CD4-positive, alpha-beta T cell treated with Interleukin-2 at 100 ng/mL for 4 hours (primary cell): ENCODE measurements around the gene RIPK4.

Source experiments
- DNase-seq: peaks from one replicate; pipeline ENCODE4 v3.0.0-alpha.2; 2020; ENCODE audit warnings: low spot score

RIPK4 gene

DNA sequence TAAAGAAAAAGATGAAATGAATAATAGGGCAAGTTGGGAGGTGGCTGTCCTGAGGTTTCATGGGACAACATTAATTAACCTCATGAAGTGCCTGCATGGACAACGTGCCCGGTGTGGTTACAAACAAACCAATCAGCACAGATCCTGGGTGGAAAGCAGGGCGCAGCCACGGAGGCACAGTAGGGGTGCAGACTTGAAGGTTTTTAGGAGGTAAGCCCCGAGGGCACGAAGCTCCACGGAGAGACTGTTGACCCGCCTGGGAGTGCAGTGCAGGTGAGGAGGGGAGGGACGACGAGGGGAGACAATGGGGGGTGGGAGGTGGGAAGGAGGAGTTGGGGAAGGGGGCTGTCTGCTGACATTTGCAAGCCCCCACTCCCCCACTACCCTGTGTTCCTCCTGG is 2.3 kb upstream of the RIPK4 start:
- no peak for DNase-seq

- DNase-seq = peak; percentile 5
These were observed 1.7 kb upstream of the RIPK4 start for GRCh38 chr21:41768437-41769042.

DNA sequence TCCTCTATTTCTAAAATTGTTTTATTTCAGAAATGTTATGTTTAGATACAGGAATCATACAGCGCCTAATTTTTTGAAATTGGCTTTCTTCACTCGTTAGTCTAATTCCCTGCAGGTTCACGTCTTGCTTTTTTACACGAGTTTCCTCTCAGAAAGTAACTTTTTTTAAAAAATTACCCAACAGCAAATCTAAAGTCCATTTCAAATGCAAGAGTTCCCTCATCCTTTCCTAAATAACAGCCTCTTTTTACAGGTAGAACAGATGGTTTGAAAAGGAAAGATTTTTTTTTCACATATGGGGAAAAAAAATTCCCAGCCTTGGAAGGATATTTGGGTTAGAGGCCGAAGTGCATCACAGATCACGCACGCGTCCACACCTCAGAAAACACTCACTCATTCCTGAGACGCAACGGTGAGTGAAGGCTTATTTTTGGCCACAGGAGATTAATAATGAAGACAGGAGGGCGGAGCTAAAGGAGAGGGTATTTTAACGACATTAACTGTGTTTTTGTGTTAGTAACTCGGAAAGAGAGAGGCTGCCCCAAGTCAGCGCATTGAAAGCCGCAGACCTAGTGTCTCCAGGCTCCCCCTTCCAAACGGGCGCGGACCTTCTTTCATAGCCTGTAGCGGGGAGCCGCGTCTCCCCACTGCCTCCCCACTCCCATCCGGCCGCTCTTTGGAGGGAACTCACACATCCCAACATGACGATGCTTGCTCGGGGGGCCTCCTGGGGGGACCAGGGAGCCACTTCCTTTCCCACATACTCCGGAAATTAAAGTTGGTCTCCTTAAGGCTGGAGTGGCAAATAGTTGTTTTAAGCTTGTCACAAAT is 969 bp upstream of the RIPK4 start:
- DNase-seq = no peak

- no peak for DNase-seq
These were observed 624 bp downstream of the RIPK4 start for GRCh38 chr21:41765973-41766882.

DNA sequence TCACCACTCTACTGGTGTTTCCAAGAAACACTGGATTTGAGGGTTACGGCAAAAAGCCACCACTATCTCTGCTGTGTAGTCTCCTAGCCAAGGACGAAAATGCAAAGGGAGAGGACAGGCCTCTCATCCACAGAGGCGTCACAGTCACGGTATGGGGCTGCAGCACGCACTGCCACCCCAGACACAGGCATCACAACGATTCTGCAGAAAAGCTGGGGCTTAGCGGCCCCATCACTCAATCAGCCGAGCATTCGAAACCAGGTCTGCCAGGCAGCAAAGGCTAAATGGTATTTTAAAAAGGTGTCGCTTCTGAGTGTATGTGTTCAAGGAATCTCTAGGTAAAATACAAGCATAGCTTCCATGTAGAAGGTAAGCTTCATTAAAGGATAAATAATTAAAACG is 1.4 kb downstream of the RIPK4 start:
- DNase-seq = no peak

- DNase-seq = no peak
These were observed 2.1 kb downstream of the RIPK4 start for GRCh38 chr21:41764558-41765419.

DNA sequence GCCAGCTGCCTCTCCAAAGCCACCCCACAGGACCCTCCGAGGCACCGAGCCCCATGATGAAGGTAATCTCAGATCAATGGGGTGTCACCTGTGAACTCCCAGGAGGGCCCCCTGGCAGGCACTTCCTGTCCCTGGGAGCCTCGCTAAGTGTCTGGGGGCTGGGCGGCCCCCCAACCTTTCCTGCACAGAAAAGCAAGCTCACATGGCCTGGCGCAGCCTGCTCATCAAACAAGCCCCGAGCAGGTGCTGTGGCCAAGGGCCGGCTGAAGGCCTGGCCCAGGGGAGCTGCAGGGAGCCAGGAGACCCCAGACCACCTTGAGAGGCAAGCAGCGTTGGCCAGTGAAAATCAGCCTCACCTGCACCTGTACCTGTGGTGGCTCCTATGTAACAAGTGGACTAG is 2.9 kb downstream of the RIPK4 start:
- no peak for DNase-seq

GRCh38 chr21:41763398-41763931 is 3.4 kb downstream of the RIPK4 start:
- DNase-seq = no peak

DNA sequence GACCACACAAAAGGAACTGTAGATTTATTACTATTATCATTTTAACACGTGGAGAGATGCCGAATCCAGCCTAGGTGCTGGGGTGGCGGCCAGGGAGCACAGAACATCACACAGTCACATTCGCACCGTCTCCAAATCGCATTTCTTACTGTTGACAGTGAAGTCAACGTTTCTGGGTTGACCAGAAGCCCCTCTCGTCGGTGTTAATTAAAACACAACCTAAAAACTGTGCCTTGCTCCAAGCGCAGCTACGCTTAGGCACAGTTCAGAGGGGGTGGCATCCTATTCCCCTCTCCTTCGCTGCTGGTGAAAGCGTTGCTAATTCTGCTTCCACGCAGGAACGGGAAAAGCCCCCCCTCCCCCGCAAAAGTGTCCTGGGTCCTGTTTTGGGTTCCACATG is 4.1 kb downstream of the RIPK4 start:
- DNase-seq = no peak

DNA sequence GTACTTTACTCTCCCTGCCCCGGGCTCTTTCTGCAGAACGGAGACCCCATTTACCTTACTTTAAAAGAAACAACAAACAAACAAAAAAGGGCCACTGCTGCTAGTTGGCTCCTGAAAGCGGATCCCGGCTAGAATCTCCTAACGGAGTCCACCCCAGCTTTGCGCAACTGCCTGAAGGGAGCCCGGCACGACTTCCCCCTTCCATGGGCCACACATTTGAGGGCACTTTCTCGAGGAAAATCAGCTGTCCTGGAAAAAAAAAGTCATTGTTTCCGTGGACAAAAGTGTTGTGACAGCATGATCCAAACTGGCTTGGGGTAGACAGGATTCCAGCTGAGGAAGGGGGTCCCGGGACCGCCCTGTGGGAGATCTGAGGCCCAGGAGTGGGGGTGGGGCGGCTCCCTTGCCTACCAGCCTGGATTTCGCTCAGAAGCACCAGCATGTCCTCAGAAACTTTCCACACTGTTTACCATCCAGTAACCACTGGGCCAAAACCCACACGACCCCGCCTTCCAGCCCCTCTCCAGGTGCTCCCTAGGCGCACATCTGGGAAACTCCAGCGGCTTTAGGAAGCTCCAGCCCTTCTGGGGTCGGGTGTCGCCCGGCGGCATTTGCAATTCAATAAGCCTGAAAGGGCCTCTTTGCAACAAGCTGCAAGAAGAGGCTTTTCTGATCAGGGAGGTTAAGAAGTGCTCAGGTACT is 4.8 kb downstream of the RIPK4 start:
- no peak for DNase-seq

DNA sequence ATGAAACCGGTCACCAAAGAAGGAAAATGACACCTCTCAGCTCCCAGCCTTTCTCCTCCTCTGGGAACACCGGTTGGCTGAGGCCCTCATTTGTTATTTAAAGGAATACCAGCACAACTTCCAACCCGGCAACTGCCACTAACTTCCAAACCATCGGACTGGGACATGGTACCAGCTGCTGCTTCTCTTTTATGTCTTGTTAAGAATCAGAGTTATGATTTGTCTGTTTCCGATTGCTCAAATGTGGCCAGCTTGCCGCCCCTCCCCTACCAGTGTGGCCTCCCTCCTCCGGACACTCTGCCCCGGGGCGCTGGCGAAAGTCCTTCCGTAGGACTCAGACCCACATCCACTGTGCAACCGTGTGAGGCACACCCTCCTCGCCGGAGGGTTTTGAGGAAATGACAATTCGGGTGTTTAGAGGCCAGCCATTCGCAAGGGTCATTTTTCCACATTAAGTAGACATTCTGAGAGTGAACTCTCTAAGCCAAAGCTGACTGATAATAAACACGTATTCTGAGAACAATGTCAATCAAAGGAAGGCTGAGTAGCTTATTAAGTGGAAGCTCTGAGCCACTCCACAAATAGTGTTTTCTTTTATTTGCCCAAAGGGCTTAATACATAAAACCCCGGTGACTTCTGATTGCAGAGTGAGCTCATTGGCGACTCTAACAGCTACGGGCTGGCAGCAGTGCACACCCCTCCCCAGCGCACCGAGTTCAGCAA is 5.5 kb downstream of the RIPK4 start:
- DNase-seq = no peak

- DNase-seq = no peak
These were observed 6.4 kb downstream of the RIPK4 start for GRCh38 chr21:41760411-41760810.

DNA sequence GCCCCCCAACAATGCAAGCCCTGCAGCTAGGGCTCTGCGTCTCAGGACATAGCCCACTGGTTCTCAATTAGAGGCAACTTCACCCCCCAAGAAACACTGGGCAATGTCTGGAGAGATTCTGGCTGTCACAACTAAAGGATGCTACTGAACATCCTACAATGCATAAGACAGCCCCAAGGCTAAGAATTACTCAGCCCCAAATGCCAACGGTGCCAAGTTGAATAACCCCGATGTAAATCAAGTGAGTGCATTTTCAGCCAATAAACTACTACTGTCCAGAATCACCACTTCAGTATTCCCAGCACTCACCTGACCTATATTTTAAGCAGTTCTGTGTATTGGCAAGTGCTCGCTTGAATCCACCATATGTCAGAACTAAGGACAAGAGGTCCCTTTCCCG is 6.9 kb downstream of the RIPK4 start:
- DNase-seq = no peak

DNA sequence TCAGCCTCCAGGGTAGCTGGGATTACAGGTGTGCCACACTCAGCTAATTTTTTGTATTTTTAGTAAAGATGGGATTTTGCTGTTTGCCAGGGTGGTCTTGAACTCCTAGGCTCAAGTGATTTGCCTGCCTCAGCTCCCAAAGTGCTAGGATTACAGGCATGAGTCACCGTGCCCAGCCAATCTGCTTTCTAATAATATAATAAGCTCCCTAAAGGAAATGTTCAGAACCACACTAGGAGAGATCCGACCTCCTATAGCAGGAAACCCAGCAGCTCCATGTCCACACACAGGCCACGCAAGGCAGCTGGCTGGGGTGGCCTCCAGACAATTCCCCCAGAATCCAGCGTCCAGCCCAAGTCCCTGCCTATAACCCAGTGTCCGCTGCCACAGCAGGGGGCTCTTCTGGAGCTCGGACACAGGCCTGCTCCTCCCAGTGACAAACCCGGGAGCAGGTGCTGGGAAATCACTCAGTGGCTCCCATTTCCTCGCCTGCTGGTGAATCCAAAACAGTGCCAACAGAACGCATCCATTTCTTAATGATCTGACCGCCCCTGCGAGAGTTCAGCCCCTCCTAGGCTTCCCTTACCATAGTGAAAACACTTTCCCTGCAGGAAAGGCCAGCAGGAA is 7.5 kb downstream of the RIPK4 start:
- no peak for DNase-seq

DNA sequence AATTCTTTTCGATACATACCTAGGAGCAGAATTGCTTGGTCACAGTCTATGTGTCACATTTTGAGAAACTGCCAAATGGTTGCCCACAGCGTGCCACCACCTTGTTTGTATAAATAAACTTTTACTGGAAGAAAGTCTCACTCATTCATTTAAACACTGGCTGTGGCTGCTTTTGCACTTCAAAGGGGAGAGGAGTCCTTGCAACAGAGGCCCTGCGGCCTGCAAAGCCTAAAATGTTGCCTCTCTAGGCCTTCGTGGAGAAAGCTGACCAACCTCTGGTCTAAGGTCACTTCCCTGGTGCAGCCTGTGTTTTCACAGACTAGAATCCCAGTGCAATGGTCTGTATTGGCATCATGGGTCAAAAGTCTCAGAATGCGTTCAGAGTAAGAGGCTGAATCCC is 8.3 kb downstream of the RIPK4 start:
- DNase-seq = no peak

GRCh38 chr21:41755934-41756773 is 10.7 kb downstream of the RIPK4 start:
- DNase-seq = no peak

DNA sequence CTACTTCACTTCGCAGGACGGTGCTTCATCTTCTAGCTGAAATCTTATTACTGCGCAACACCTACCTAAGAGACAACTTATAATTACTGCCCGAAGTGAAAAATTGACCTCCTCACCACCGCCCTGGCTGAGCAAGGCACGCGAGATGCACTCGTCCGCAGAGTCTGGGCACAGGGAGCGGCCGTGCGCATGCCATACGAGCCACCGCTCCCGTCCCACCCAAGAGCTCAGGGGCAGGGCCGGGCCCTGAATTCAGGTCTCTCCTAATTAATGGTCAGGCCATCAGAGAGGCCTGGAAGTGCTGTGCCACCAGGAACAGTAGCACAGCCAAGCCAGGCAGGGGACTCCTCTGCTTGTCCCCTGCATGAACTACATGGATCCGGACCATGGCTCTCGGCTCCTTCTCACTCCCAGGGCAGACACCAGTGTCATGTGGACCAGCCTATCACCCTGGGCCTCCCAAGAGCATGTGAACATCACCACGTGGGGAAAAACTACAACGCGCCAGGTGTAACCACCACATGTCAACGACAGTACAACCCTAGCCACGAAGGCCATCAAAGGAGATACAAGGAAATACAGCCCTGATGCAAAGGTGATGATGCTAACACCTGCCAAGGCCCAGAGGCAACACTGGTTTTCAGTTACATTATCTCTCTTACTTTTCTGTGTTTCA is 11.5 kb downstream of the RIPK4 start:
- no peak for DNase-seq

- DNase-seq = no peak
These were observed 12.4 kb downstream of the RIPK4 start for GRCh38 chr21:41754479-41754891.
